ENCODE measurements around the gene ZBTB5. TPM values are rescaled to one million over a fixed set of nuclear protein-coding genes. Genes with fewer than 3 reads are reported as not detected.

Gene ZBTB5
- total and polyA plus RNA-seq, 2 of the 13 experiments (the other 11 are each of a cell fraction or from before 2014, with no cell fraction given), result 12.5 to 20.5 TPM

DNA sequence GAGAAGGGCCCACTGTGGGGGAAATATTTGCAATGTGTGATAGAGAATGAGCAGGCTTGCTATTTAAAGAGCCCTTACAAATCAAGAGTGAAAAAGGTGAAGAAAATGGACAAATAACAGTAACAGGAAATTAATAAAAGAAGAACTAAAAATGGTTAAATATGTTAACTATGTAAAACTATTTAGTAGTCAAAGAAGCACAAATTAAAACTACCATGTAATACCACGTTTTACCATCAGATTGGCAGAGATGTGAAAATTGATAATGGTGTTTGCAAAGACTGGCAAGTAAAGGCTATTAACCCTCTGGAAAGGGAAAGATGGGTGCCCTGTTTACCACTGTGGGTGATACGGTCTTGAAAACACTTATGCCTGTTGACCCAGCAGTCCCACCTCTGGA is 65.9 kb downstream of the ZBTB5 start:
- Histone ChIP-seq H3K4me1 (ENCODE audit: insufficient read depth, low read length) (no peaks in the 10 kb centered on the region), H3K79me2 (ENCODE audit: insufficient read depth, low read length) (no peaks in the 10 kb centered on the region), H3K4me2 (ENCODE audit: low read depth, low read length) (no peak overlapping the region), H2AFZ (ENCODE audit: low read length) (no peak overlapping the region), H3K27me3 (ENCODE audit: control insufficient read depth in 1 of 2, insufficient read depth in 2 of 2, low read length in 2 of 2) (peaks cover 0 to 9% of the 10 kb centered on the region in 2 experiments; a peak in 1 of 5 replicates), H3K4me3 (replicated peaks in 1 of 3; ENCODE audit: insufficient read depth in 1 of 3, low read depth in 2 of 3, low read length in 3 of 3) (no peak overlapping the region), H3K9ac (ENCODE audit: insufficient read depth, low read depth, low read length) (no peak overlapping the region), H3K36me3 (replicated peaks in 1 of 2; ENCODE audit: control insufficient read depth in 1 of 2, insufficient read depth in 2 of 2, low read length in 2 of 2) (no peaks in the 10 kb centered on the region), H3K27ac (ENCODE audit: extremely low read length, insufficient read depth, low read length) (no peak overlapping the region), H4K20me1 (ENCODE audit: insufficient read depth, low read length) (no peaks in the 10 kb centered on the region), H3K9me3 (ENCODE audit: low read length) (no peaks in the 10 kb centered on the region)
- 10% methylated on average over 2 of the region's 2 CpGs for WGBS (ENCODE audit: low lambda C conversion rate)
- POLR2A ChIA-PET, result no interaction called here
- intact Hi-C loops (cut with micrococcal nuclease; ENCODE audit: unreplicated experiment) (no loop called here), in situ Hi-C loops (cut with HindIII; ENCODE audit: extremely low pct_ligation_motif_present, low pct_unique_long_range_greater_than_20kb) (no loop called here)
- no TSS peak for BruUV-seq (replicated peaks)
- no peak for ATAC-seq
- DNase-seq (ENCODE audit: low spot score), result no peak
- CTCF ChIA-PET (ENCODE audit: low intra/inter-chr PET ratio, low total read pairs), result no interaction called here
- no peak for FAIRE-seq
- TF ChIP-seq GABPB1 (CRISPR knock-in tag; IDR thresholded peaks at IDR 0.05), result no peak
- TF ChIP-seq ZNF326 (CRISPR knock-in tag; IDR thresholded peaks at IDR 0.05; ENCODE audit: borderline replicate concordance), result no peak
- no peak for TF ChIP-seq POLR2G (IDR thresholded peaks at IDR 0.05; ENCODE audit: low read depth, low read length)
- no peak for TF ChIP-seq SMAD9 (CRISPR knock-in tag; IDR thresholded peaks at IDR 0.05)
- TF ChIP-seq HMGXB4 (CRISPR knock-in tag; IDR thresholded peaks at IDR 0.05; ENCODE audit: borderline replicate concordance in 1 of 2, low read depth in 1 of 2), result no peak
- TF ChIP-seq ZNF235 (CRISPR knock-in tag; IDR thresholded peaks at IDR 0.05; ENCODE audit: borderline replicate concordance), result no peak
- TF ChIP-seq IKZF4 (CRISPR knock-in tag; IDR thresholded peaks at IDR 0.05; ENCODE audit: borderline replicate concordance, low read depth, not compliant biosample characterization), result no peak
- TF ChIP-seq ZNF652 (CRISPR knock-in tag; IDR thresholded peaks at IDR 0.05; ENCODE audit: borderline replicate concordance, low read depth), result no peak
- TF ChIP-seq NR2F2 (IDR thresholded peaks at IDR 0.05; ENCODE audit: borderline replicate concordance, low read depth), result no peak
- no peak for TF ChIP-seq RFX3 (CRISPR knock-in tag; IDR thresholded peaks at IDR 0.05)
- TF ChIP-seq KLF16 (CRISPR knock-in tag; IDR thresholded peaks at IDR 0.05), result no peak
- TF ChIP-seq, protein P1, sequence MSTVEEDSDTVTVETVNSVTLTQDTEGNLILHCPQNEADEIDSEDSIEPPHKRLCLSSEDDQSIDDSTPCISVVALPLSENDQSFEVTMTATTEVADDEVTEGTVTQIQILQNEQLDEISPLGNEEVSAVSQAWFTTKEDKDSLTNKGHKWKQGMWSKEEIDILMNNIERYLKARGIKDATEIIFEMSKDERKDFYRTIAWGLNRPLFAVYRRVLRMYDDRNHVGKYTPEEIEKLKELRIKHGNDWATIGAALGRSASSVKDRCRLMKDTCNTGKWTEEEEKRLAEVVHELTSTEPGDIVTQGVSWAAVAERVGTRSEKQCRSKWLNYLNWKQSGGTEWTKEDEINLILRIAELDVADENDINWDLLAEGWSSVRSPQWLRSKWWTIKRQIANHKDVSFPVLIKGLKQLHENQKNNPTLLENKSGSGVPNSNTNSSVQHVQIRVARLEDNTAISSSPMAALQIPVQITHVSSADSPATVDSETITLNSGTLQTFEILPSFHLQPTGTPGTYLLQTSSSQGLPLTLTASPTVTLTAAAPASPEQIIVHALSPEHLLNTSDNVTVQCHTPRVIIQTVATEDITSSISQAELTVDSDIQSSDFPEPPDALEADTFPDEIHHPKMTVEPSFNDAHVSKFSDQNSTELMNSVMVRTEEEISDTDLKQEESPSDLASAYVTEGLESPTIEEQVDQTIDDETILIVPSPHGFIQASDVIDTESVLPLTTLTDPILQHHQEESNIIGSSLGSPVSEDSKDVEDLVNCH (CRISPR knock-in tag; IDR thresholded peaks at IDR 0.05), result no peak
- TF ChIP-seq SP1 (IDR thresholded peaks at IDR 0.05), result no peak
- TF ChIP-seq SP1 (CRISPR knock-in tag; IDR thresholded peaks at IDR 0.05), result no peak
- TF ChIP-seq ZSCAN29 (CRISPR knock-in tag; conservative IDR thresholded peaks at IDR 0.05), result no peak
- TF ChIP-seq, protein P2, sequence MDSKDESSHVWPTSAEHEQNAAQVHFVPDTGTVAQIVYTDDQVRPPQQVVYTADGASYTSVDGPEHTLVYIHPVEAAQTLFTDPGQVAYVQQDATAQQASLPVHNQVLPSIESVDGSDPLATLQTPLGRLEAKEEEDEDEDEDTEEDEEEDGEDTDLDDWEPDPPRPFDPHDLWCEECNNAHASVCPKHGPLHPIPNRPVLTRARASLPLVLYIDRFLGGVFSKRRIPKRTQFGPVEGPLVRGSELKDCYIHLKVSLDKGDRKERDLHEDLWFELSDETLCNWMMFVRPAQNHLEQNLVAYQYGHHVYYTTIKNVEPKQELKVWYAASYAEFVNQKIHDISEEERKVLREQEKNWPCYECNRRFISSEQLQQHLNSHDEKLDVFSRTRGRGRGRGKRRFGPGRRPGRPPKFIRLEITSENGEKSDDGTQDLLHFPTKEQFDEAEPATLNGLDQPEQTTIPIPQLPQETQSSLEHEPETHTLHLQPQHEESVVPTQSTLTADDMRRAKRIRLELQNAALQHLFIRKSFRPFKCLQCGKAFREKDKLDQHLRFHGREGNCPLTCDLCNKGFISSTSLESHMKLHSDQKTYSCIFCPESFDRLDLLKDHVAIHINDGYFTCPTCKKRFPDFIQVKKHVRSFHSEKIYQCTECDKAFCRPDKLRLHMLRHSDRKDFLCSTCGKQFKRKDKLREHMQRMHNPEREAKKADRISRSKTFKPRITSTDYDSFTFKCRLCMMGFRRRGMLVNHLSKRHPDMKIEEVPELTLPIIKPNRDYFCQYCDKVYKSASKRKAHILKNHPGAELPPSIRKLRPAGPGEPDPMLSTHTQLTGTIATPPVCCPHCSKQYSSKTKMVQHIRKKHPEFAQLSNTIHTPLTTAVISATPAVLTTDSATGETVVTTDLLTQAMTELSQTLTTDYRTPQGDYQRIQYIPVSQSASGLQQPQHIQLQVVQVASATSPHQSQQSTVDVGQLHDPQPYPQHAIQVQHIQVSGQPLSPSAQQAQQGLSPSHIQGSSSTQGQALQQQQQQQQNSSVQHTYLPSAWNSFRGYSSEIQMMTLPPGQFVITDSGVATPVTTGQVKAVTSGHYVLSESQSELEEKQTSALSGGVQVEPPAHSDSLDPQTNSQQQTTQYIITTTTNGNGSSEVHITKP (CRISPR knock-in tag; IDR thresholded peaks at IDR 0.05; ENCODE audit: low read depth), result no peak
- no peak for TF ChIP-seq HOXA3 (CRISPR knock-in tag; IDR thresholded peaks at IDR 0.05)
- no peak for TF ChIP-seq ZNF260 (CRISPR knock-in tag; IDR thresholded peaks at IDR 0.05; ENCODE audit: borderline replicate concordance, low read depth)
- TF ChIP-seq ZNF24 (IDR thresholded peaks at IDR 0.05), result no peak

Measured in HepG2 (cell line).